ENCODE results near the gene PDSS2. TPM values are rescaled to one million over a fixed set of nuclear protein-coding genes. Genes with fewer than 3 reads are reported as not detected.
A peak's percentile ranks its signal among the peaks of the same experiment; 100 is the strongest.

Gene PDSS2
- total and polyA plus RNA-seq, 9 of the 15 experiments (the other 6 are each of a cell fraction or from before 2014, with no cell fraction given), result 5.8 to 21.1 (median 12.0) TPM

DNA sequence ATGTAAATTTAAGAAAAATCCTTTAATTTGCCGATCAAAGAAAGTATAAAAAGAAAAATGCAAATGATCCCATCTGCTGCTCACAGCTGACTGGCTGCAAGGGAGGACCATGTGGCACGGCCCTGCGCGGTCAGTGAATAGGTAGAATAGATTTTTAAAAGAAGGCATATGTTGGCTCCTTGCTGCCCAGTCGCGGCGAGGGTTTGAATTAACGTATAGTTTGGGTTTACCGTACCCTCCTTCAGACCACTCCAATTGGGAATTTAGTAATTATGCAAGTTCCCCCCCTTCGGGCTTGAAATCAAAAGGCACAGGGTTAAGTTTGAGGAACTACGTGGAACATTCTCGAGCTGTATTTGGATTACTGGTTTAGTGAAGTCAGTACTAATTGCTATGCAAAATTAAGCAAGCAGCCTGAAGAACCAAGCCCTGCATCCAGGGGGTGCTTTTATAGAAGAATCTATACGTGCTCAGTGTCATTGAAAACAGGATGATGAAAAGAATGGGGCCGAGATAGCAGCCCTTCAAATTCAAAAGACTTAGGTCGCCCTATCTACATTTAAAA is 343.0 kb downstream of the PDSS2 start:
- Histone ChIP-seq H3K36me3 (ENCODE audit: control insufficient read depth, insufficient read depth, low read length) (no peaks in the 10 kb centered on the region), H4K20me1 (replicated peaks; ENCODE audit: control insufficient read depth, insufficient read depth, low read length) (no peaks in the 10 kb centered on the region), H2AFZ (ENCODE audit: low read depth, low read length) (peak overlapping the region; percentile 92), H3K9me3 (replicated peaks; ENCODE audit: control insufficient read depth, insufficient read depth, low read depth, low read length) (no peaks in the 10 kb centered on the region), H3K9me1 (ENCODE audit: control insufficient read depth, insufficient read depth, low read length) (no peaks in the 10 kb centered on the region), H3K9ac (ENCODE audit: insufficient read depth in 1 of 2, low read depth in 2 of 2, low read length in 2 of 2) (peak overlapping the region; percentile 80 to 94; a peak in 3 of 4 replicates), H3K27me3 (ENCODE audit: control insufficient read depth in 2 of 2, insufficient read depth in 2 of 2, low read length in 2 of 2) (no peaks in the 10 kb centered on the region), H3K4me2 (ENCODE audit: insufficient read depth, low read length) (peak overlapping the region; percentile 75), H3K79me2 (ENCODE audit: control insufficient read depth, insufficient read depth, low read length) (peaks cover 10% of the 10 kb centered on the region), H3K4me3 (peak overlapping the region; percentile 58), H3K4me1 (replicated peaks in 1 of 2; ENCODE audit: control insufficient read depth in 2 of 2, insufficient read depth in 2 of 2, low read length in 2 of 2) (peaks cover 17 to 26% of the 10 kb centered on the region in 2 experiments), H3K27ac (ENCODE audit: extremely low read depth, low read depth, low read length) (peak overlapping the region; percentile 85)
- FAIRE-seq, result peak; percentile 78
- ChIA-PET POLR2A (interaction anchor here (0.6 to 1.5 kb wide), 12 partner anchors 8 to 777 kb away, joined by 3 to 11 read pairs (median 3); partner anchors contain the start of gene PDSS2), CTCF (ENCODE audit: low intra/inter-chr PET ratio) (interaction anchor here (0.6 kb wide), 1 partner anchor 751 kb away, joined by 3 read pairs; no protein-coding TSS in a partner anchor)
- WGBS (ENCODE audit: insufficient coverage, low coverage, missing lambda C conversion rate), result 15% methylated on average over 15 of the region's 15 CpGs
- intact Hi-C loops (cut with micrococcal nuclease), result loop anchor here (10.0 kb wide), 1 partner anchor 792 kb away; the partner anchor contains the start of gene ATG5
- peak; percentile 38 for ATAC-seq
- BruUV-seq (replicated peaks), result TSS peak; percentile 86
- in situ Hi-C loops (cut with MboI), result no loop called here
- peak in 3 of 4 experiments; percentile 18 to 61 (median 38) for DNase-seq (ENCODE audit: extremely low read depth in 1 of 4, low spot score in 3 of 4)
- TF ChIP-seq SMAD2 (IDR thresholded peaks at IDR 0.05; ENCODE audit: low read depth, low read length) (no peak), ZNF140 (CRISPR knock-in tag; IDR thresholded peaks at IDR 0.05) (no peak), STAT5B (CRISPR knock-in tag; IDR thresholded peaks at IDR 0.05) (no peak), FOXJ2 (tag; IDR thresholded peaks at IDR 0.05) (no peak), WHSC1 (IDR thresholded peaks at IDR 0.05; ENCODE audit: low read length) (no peak), DACH1 (IDR thresholded peaks at IDR 0.05; ENCODE audit: partially characterized antibody) (peak; percentile 47), CBX5 (IDR thresholded peaks at IDR 0.05; ENCODE audit: borderline replicate concordance, low read depth) (no peak), ARID2 (IDR thresholded peaks at IDR 0.05) (0 out of 2 replicates have a peak, but pooled peaks have one; percentile 8), MIER1 (IDR thresholded peaks at IDR 0.05; ENCODE audit: low read depth) (no peak), ZBED1 (IDR thresholded peaks at IDR 0.05) (no peak), SMARCA4 (IDR thresholded peaks at IDR 0.05) (0 out of 2 replicates have a peak, but pooled peaks have one; percentile 10), SAP30 (IDR thresholded peaks at IDR 0.05; ENCODE audit: borderline replicate concordance, insufficient read depth, low read depth, low read length, poor library complexity, severe bottlenecking) (no peak), HNRNPUL1 (IDR thresholded peaks at IDR 0.05; ENCODE audit: low read length) (no peak)
- TF ChIP-seq, protein P1, sequence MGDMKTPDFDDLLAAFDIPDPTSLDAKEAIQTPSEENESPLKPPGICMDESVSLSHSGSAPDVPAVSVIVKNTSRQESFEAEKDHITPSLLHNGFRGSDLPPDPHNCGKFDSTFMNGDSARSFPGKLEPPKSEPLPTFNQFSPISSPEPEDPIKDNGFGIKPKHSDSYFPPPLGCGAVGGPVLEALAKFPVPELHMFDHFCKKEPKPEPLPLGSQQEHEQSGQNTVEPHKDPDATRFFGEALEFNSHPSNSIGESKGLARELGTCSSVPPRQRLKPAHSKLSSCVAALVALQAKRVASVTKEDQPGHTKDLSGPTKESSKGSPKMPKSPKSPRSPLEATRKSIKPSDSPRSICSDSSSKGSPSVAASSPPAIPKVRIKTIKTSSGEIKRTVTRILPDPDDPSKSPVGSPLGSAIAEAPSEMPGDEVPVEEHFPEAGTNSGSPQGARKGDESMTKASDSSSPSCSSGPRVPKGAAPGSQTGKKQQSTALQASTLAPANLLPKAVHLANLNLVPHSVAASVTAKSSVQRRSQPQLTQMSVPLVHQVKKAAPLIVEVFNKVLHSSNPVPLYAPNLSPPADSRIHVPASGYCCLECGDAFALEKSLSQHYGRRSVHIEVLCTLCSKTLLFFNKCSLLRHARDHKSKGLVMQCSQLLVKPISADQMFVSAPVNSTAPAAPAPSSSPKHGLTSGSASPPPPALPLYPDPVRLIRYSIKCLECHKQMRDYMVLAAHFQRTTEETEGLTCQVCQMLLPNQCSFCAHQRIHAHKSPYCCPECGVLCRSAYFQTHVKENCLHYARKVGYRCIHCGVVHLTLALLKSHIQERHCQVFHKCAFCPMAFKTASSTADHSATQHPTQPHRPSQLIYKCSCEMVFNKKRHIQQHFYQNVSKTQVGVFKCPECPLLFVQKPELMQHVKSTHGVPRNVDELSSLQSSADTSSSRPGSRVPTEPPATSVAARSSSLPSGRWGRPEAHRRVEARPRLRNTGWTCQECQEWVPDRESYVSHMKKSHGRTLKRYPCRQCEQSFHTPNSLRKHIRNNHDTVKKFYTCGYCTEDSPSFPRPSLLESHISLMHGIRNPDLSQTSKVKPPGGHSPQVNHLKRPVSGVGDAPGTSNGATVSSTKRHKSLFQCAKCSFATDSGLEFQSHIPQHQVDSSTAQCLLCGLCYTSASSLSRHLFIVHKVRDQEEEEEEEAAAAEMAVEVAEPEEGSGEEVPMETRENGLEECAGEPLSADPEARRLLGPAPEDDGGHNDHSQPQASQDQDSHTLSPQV (IDR thresholded peaks at IDR 0.05), result 0 out of 2 replicates have a peak, but pooled peaks have one; percentile 49
- TF ChIP-seq, protein P2, sequence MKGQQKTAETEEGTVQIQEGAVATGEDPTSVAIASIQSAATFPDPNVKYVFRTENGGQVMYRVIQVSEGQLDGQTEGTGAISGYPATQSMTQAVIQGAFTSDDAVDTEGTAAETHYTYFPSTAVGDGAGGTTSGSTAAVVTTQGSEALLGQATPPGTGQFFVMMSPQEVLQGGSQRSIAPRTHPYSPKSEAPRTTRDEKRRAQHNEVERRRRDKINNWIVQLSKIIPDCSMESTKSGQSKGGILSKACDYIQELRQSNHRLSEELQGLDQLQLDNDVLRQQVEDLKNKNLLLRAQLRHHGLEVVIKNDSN (CRISPR knock-in tag; IDR thresholded peaks at IDR 0.05), result peak; percentile 30; the same call in 1 of the 2 replicates
- TF ChIP-seq, protein P3, sequence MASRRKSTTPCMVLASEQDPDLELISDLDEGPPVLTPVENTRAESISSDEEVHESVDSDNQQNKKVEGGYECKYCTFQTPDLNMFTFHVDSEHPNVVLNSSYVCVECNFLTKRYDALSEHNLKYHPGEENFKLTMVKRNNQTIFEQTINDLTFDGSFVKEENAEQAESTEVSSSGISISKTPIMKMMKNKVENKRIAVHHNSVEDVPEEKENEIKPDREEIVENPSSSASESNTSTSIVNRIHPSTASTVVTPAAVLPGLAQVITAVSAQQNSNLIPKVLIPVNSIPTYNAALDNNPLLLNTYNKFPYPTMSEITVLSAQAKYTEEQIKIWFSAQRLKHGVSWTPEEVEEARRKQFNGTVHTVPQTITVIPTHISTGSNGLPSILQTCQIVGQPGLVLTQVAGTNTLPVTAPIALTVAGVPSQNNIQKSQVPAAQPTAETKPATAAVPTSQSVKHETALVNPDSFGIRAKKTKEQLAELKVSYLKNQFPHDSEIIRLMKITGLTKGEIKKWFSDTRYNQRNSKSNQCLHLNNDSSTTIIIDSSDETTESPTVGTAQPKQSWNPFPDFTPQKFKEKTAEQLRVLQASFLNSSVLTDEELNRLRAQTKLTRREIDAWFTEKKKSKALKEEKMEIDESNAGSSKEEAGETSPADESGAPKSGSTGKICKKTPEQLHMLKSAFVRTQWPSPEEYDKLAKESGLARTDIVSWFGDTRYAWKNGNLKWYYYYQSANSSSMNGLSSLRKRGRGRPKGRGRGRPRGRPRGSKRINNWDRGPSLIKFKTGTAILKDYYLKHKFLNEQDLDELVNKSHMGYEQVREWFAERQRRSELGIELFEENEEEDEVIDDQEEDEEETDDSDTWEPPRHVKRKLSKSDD (conservative IDR thresholded peaks at IDR 0.05; ENCODE audit: low read length), result no peak
